Measurements from ENCODE around the gene UBR2.
"Not testable (repeated sequence)": the region's sequence is repeated elsewhere in the genome, so short reads cannot be mapped to it uniquely, and the experiment has no call there.

The UBR2 gene

DNA sequence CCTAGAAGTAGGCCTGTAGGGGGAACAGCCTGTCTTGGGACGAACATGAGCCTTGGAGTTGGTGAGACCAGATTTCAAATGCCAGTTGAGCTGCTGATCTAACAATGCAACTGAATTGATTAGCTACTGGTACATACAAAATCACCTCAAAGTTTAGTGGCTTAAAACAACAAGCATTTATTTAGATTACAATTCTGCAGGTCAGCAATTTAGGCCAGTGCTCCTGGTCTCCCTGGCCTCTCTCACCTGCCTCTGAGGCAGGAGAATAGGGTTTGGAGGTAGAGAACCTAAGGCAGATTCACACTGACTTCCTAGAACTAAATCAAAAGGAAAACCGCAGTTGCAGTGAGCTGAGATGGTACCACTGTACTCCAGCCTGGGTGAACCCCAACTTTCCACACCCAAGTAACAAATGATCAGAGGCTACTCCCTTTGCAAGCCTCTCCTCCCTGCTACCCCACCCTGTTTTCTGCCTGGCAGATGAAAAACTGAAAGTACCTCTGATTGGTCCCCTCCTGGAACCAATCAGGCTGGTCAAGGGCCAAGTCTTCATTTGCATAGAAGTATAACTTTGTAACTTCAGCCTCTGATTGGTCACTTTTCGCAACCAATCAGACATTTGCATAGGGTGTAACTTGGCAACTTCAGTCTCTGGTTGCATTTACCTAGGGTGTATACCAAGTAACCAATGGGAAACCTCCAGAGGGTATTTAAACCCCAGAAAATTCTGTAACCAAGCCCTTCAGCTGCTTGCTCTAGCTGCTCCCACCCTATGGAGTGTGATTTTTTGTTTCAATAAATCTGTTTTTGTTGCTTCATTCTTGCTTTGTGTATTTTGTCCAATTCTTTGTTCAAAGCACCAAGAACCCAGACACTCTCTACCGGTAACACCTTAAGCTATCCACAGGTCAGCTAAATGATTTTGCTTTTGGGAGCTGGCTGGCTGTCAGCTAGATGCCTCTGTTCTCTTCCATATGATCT lies 8.1 kb upstream of the UBR2 start:
- DNase-seq (ENCODE audit: low read depth) = no peak

DNA sequence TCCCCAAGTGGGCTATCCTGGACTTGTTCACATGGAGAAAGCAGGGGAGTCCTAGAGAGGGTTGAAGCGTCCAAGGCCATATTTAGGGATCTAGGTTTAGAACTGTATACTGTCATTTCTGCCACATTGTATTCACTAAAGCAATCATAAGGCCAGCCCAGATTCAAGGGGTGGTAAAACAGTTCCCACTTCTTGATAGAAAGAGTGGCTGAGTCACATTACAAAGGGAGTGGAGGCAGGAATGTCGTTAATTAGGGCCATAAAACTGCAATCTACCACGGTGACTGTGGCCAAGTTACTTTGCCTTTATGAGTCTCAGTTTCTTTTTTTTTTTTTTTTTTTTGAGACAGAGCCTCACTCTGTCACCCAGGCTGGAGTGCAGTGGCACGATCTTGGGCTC lies 7.4 kb upstream of the UBR2 start:
- DNase-seq (ENCODE audit: low read depth) = no peak

DNA sequence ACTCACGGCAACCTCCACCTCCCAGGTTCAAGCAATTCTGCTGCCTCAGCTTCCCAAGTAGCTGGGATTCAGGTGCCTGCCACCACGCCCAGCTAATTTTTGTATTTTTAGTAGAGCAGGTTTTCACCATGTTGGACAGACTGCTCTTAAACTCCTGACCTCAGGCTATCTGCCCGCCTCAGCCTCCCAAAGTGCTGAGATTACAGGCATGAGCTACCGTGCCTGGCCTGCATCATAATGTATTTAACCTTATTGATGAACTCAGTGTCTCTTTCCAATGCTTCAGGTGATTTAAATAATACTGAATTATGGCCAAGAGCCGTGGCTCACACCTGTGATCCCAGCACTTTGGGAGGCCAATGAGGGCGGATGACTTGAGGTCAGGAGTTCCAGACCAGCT lies 4.6 kb upstream of the UBR2 start:
- DNase-seq (ENCODE audit: low read depth) = not testable (repeated sequence)

DNA sequence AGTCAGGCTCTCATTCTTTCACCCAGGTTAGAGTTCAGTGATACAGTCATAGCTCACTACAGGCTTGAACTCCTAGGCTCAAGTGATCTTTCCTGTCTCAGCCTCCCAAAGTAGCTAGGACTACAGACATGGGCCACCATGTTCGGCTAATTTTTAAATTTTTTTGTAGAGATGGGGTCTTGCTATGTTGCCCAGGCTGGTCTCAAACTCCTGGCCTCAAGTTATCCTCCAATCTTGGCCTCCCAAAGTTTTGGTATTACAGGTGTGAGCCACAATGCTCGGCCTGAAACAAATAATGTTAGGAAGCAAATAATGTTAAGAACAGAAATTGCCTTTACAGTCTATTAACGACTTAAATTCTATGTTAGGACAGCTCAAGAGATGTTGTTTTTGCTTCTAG lies 1.8 kb upstream of the UBR2 start:
- no peak for DNase-seq (ENCODE audit: low read depth)

DNA sequence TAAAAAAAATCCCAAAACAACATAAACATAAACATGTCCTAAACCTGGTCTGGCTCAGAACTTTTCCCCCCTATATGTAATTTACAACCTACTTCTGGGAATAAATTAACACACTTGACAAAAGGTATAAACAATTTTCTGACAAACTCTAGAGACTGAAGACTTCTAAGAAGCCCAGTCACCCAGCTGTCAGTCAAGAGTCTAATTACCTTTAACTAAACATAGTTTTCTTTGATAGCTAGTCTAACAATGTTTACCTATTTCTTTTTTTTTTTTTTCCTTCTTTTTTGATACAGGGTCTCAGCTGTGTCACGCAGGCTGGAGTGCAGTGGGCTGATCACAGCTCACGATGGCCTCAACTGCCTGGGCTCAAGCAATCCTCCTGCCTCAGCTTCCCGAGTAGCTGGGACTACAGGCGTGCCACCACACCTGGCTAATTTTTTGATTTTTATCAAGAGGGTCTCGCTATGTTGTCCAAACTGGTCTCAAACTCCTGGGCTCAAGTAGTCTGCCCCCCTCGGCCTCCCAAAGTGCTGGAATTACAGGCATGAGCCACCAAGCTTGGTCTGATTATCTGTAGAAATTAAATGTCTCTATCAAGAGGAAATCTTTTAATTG lies 932 bp upstream of the UBR2 start:
- DNase-seq (ENCODE audit: low read depth) = no peak

DNA sequence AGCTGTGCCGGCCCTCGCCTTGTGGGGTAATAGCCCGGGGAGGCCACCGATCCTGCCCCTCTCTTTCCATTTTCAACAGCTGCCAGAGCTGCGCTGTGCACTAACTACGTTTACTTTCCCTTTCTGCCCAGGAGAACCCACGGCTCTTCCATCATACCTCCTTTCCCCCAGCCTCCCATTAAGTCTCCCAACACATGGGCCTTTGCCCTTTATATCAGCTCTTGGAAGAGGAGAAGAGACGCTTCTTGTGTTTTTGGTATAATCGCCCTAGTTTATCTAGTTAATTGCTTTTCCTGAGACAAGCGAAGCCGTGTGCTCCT lies 637 bp downstream of the UBR2 start:
- DNase-seq (ENCODE audit: low read depth) = peak; percentile 23

DNA sequence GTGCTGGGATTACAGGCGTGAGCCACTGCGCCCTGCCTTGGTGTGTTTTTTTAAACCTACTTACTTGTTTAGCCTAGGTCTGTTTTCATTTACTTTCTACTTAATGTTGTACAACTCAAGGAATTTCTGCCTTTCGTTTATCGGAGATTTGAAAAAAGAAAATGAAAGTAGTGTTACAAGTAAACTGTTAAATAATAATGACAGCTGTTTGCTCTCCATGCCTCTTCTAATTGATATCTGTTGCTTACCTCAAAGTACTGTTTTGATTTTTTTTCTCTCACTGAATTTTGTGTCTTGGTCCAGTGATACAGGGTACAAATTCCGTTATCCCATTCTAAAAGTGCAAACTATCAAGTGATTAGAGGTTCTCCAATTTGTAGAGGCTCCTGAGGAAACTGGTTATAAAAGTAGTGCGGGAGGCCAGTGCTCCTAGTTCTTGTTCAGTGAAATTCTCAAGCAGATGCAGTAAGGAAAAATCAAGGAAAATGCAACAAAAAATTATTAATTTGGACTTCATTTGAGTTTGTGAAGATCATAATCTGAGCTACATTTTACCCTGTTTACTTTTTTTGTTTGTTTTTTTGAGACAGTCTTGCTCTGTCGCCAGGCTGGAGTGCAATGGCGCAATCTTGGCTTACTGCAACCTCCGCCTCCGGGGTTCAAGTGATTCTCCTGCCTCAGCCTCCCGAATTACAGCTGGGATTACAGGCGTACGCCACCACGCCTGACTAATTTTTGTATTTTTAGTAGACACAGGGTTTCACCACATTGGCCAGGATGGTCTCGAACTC lies 2.2 kb downstream of the UBR2 start:
- no peak for DNase-seq (ENCODE audit: low read depth)

DNA sequence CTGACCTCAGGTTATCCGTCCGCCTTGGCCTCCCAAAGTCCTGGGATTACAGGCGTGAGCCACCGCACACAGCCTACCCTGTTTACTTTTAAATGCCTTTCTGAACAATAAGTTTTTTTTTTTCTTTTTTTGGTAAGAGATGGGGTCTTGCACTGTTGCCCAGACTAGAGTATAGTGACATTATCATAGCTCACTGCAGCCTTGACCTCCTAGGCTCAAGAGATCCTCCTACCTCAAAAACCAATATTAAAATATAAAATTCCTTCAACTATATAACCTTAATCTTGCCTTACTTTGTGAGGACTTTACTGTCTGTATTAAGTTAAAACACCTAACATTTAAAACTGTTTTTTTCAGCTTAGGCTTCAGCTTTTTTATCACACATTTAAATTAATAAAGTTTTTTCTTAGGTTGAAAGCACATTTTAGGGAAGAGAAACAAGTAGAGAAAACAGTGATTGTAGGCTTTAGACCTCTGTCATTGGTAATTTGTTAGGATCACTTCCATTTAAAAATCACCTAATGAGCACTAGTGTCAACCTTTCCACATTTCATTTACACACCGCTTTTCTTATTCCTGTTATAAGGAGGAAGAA lies 2.9 kb downstream of the UBR2 start:
- DNase-seq (ENCODE audit: low read depth) = no peak

DNA sequence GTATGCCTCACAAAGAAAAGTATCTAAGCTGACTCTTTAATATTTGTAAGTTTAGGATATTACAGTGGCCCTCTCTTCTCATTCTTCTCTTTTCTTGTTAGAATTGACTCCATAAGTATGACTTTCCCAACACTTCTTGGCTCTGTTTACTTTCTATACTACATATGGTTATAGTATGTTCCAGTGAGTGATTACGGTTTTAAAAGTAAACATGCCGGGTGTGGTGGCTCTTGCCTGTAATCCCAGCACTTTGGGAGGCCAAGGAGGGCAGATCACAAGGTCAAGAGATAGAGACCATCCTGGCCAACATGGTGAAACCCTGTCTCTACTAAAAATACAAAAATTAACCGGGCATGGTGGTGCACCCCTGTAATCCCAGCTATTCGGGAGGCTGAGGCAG lies 3.4 kb downstream of the UBR2 start:
- DNase-seq (ENCODE audit: low read depth) = not testable (repeated sequence)

DNA sequence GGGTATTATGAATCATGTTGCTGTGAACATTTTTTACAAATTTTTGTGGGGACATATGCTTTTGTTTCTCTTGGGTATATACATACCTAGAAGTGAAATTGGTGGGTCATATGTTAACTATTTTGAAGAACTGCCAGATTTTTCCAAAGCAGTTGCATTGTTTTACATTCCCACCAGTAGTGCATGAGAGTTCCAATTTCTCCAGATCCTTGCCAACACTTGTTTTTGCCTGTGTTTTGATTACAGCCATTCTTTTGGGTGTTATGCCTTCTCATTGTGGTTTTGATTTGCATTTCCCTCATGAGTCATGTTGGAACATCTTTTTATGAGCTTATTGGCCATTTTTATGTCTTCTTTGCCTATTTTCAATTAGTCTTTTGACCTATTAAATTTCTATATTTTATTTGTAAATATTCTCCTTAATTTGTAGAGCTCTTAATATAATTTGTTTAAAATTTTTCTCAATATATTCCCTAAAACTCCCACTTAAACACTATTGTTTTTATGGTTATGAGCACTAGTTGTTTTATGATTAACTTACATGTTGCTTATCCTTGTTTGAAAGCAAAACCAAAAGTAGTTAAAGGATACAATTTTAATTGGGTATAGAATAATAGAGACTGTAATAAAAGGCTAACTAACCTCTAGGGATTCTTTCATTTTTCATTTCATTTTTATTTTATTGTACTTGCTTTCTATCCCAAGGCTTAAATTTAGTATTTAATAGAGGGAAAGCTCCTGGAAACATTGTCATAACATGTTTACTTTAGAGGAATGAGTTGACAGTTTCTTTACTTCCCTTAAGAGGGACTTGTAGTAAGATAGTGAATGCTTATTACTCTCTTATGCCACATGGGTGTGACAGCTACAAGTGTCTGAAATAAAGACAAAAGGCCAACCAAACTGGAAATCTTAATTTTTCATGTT lies 5.5 kb downstream of the UBR2 start:
- peak; percentile 93 for DNase-seq (ENCODE audit: low read depth)

DNA sequence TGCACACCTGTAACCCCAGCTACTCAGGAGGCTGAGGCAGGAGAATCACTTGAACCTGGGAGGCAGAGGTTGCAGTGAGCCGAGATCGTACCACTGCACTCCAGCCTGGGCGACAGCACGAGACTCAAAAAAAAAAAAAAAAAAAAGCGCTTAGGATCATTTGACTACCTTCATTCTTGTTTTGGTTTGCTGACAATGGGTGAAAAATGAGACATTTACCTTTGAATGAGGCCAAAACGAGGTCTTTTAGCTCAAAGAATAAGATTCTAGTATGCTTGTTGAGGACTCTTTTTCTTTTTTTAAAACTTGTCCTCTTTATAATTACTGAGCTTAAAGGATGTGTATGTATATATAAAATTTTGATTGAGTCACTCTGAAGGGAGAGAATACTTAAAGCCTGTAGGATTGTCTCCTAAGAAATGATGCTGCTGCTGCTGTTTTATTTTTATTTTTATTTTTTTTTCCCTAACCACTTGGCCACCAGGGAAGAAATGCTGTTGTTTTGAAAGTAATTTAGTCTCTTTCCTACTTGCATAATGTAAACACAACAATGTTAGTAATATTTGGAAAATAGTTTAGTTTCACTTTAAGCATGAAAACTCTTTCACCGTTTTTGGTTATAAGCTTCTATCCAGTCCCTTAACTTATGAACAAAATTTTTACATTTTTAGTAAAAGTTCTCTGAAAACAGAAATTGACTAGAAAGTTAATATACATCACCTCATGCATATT lies 7.9 kb downstream of the UBR2 start:
- no peak for DNase-seq (ENCODE audit: low read depth)

DNA sequence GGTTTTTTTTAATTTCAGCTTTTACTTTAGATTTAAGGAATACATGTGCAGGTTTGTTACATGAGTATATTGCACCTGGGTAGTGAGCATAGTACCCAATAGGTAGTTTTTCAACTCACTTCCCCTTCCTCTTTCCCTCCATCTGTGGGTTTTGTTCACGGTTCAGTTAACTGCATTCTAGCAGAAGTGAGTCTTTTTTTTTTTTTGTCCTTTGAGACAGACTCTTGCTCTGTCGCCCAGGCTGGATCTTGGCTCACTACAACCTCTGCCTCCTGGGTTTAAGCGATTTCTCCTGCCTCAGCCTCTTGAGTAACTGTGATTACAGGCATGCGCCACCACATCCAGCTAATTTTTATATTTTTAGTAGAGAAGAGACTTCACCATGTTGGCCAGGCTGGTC lies 8.7 kb downstream of the UBR2 start:
- no peak for DNase-seq (ENCODE audit: low read depth)

DNA sequence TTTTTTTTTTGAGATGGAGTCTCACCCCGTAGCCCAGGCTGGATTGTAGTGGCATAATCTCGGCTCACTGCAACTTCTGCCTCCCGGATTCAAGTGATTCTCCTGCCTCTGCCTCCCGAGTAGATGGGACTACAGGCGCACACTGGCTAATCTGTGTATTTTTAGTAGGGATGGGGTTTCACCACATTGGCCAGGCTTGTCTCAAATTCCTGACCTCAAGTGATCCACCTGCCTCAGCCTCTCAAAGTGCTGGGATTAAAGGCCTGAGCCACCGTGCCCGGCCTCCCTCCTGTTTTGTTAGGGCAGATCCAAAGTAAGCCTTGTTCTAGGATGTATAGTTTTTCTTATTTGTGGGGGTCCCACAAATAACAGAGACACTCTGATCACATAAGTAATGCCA lies 12.7 kb downstream of the UBR2 start:
- DNase-seq (ENCODE audit: low read depth) = not testable (repeated sequence)

DNA sequence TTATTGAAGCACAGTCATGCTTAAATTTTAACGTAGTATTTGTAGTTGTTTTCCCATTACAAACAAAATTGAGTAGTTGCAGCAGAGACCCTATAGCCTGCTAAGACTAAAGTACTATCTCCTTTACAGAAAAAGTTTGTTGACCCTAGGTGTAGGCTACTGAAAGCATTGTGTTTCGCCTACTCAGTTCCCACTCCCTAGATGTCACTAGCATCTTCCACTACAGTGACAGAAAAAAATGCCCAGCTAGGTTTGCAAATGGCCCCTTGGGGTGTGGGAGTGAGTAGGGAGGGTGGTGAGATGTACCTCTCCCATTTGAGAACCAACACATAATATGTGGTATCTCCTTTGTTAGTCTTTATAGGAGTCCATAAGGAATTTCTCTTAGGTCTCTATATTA lies 34.5 kb downstream of the UBR2 start:
- no peak for DNase-seq (ENCODE audit: low read depth)

DNA sequence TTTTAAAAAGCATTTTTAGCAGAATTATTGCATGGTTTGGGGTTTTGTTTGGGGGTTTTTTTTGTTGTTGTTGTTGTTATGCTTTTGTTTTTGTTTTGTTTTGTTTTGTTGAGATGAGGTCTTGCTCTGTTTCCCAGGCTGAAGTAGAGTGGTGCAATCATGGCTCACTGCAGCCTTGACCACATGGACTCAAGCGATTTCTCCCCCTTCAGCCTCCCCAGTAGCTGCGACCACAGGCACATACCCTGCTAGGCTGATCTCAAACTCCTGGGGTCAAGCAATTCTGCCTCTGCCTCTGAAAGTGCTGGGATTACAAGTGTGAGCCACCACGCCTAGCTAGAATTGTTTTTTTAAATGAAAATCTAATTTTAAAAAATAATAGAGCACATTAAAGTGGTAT lies 35.7 kb downstream of the UBR2 start:
- no peak for DNase-seq (ENCODE audit: low read depth)

DNA sequence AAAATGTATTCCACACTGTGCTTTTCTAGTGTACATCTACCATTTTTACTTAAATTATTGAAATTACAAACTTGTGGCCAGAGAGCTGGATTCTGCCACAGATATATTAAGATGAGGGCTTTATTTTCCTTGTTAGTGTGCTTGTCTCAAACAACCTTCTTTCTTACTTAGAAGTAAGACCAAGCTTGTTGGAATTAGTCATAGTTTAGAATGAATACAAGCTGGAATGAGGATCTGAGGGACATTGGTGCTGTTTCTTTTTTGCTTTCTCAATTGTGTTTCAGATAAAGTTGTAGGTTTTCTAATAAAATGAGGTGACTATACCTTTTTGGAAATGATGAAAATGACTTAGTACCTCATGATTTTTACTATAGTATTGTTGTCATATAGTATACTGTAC lies 40.3 kb downstream of the UBR2 start:
- DNase-seq (ENCODE audit: low read depth) = no peak

DNA sequence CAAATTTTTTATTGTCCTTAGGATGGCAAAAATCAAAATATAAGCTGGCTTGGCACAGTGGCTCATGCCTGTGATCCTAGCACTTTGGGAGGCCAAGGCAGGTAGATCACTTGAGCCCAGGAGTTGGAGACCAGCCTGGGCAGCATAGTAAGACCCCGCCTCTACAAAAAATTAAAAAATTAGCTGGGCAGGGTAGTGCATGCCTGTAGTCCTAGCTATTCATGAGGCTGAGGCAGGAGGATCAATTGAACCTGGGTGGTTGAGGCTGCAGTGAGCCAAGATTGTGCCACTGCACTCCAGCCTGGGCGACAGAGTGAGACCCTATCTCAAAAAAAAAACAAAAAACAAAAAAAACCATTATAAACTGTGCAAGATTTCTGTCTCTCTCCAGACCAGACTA lies 40.9 kb downstream of the UBR2 start:
- DNase-seq (ENCODE audit: low read depth) = not testable (repeated sequence)

DNA sequence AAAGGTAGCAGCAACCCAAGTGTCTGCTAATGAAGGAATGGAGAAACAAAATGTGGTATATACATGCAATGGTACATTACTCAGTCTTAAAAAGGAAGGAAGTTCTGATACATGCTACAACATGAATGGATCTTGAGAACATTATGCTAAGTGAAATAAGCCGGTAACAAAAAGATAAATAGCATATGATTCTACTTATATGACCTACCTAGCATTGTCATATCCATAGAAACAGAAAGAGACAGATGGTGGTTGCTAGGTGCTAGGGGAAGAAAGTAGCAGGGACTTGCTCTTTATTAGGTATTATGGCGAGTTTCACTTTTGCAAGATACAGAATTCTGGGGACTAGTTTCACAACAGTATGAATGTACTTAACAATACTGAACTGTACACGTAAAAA lies 46.6 kb downstream of the UBR2 start:
- no peak for DNase-seq (ENCODE audit: low read depth)

DNA sequence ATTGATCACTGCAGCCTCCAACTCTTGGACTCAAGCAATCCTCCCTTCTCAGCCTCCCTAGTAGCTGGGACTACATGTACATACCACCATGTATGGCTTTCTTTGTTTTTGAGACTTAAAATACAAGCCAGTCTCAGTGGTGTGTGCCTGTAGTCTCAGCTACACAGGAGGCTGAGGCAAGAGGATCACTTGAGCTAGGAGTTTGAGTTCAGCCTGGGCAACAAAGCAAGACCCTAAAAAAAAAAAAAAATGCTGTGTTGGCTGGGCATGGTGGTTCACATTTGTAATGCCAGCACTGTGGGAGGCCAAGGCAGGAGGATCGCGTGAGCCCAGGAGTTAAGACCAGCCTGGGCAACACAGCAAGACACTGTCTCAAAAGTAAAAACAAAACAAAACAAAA lies 51.7 kb downstream of the UBR2 start:
- no peak for DNase-seq (ENCODE audit: low read depth)

DNA sequence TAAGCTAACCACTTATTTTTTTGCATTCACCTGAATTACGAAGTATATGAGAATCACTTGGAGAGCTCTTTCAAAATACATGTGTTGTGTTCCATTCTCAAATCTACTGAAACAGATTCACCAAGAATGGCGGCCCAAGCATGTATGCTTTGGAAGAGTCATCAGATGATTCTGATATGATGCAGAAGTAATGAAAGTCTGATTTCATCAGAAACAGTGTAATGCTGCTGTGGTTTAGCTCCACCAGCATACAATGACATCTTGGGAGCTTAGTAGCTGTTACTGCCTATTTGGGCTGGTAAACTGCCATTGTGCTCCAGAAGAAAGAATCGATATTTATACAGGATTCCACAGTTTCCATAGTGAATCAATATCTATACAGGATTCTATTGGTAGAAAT lies 52.9 kb downstream of the UBR2 start:
- DNase-seq (ENCODE audit: low read depth) = no peak

DNA sequence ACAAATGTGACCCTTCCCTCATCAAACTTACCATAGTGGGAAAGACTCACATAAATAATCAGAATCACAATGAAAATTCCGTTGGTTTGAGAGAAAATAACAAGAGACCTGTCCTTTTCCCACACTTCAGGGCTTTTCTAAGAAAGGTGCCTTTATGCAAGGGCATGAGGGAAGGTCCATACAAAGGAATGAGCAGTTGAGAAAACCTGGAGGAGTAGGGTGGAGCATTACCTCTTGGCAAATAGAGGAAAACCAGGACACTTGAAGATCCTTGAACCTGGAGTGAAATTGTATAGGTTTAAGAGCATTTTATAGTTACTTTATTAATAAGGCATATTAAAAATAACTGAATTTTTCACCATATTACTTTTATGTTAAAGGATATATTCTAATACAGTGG lies 54.3 kb downstream of the UBR2 start:
- DNase-seq (ENCODE audit: low read depth) = no peak

Data from HS-27A (cell line).